Measurements from ENCODE around the gene EVI5L.

Gene EVI5L

GRCh38 chr19:7818806-7819205 lies 11.2 kb upstream of the EVI5L start:
- no peak for DNase-seq

GRCh38 chr19:7819337-7819736 lies 10.7 kb upstream of the EVI5L start:
- no peak for DNase-seq

DNA sequence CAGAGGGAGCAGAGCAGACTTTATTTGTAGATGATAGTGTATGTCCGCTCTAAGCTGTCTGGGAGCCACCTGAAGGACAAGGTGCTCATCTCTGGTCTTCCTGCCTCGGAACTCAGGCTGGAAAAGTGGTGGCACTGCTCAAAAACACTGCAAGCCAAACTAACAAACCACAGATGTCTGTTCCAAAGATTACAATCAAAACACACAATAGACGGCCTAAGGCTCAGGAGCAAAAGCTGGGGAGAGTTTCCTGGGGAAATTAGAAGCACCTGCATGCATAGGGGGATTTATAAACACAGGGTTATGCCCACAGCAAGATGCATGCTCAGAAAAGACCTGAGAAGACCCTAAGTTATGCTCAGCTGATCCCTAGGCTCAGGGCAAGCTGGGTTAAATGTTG lies 9.4 kb upstream of the EVI5L start:
- no peak for DNase-seq

DNA sequence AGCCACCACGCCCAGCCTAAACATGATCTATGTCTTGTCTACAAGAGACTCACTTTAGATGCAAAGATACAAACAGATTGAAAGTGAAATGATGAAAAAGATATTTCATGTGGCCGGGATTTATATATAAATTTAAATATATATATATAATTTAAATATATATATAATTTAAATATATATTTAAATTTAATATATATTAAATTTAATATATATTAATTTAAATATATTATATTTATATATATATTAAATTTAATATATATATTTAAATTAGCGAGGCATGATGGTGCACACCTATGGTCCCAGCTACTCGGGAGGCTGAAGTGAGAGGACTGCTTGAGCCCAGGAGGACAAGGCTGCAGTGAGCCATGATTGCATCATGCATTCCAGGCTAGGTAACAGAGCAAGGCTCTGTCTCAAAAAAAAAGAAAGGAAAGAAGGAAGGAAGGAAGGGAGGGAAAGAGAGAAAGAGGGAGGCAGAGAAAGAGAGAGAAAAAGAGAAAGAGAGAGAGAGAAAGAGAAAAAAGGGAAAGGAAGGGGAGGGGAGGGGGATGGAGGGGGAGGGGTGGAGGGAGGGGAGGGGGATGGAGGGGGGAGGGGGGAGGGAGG lies 7.0 kb upstream of the EVI5L start:
- DNase-seq = no peak

GRCh38 chr19:7823686-7824301 lies 6.2 kb upstream of the EVI5L start:
- DNase-seq = no peak

DNA sequence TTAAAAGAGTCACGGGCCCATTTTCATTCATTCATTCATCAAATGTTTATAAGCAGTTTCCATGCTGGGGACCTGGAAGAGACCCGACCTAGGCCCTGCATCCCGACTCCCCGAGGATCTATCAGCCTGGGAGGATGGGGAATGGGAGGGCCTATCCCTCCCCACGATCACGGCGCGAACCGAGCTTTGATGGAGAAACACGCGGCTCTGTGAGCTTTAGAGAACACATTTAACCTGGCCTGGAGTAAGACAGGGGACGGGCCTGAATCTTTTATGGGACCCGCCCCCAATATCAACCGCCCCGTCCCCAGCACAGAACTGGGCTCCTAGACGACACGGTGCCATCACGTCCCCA lies 875 bp upstream of the EVI5L start:
- no peak for DNase-seq

DNA sequence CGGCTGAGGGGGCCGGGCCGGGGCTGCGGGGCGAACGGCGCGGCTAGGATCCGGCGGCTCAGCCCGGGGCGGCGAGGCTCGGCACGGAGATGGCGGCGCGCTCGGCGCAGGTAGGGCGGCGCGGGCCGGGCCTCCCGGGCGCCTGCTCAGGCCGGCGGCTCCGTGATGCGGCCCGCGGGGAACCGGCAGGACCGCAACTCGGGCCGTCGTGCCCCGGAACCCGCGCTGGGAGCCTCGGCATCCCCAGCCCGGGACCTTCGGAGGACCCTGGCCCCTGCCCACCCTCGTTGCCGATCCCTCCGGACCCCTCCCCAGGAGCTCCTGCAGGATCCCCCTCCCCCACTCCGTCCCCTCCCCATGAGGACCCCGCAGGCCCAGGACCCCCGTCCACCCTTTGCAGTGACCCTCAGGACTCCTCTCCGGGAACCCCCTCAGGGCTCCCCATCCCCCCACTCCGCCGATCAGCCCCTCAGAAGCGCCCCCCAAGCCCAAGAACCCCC lies 304 bp downstream of the EVI5L start:
- DNase-seq = no peak

DNA sequence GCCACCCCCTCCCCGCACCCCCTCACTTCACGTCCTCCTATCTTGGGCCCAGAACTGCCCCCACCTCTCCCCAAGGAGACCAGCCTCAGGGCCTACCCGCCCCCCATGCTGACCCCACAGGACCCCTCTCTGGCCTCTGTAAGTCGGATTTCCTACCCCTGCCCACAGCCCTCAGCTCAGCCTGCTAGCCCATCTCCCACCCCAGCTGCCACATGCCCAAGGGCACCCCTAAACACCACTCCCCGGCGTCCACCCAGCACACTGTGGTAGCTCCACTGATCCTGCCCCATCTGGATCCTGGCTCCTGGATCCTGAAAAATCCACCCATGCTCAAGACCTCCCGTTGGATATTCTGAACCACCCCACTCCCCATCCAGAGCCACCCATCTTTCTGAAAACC lies 805 bp downstream of the EVI5L start:
- DNase-seq = no peak

GRCh38 chr19:7831452-7831851 lies 1.4 kb downstream of the EVI5L start:
- DNase-seq = no peak

- DNase-seq = no peak
Observed at GRCh38 chr19:7832009-7832408, 2.0 kb downstream of the EVI5L start.

- no peak for DNase-seq
Observed at GRCh38 chr19:7832781-7833180, 2.8 kb downstream of the EVI5L start.

- DNase-seq = no peak
Observed at GRCh38 chr19:7833225-7834099, 3.4 kb downstream of the EVI5L start.

DNA sequence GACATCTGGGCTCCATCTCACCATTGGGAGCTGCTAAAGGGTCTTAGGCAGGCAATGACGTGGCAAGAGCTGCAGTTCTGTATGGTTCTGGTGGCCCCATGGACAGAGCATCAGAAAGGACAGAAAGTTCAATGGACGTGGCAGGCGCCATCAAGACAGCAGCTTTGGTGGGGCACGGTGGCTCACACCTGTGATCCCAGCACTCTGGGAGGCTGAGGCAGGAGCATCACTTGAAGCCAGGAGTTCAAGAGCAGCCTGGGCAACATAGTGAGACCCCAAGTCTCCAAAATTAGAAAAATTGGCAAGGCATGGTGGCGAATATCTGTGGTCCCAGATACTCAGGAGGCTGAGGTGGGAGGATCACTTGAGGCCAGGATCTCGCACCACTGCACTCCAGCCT lies 9.5 kb downstream of the EVI5L start:
- DNase-seq = no peak

- no peak for DNase-seq
Observed at GRCh38 chr19:7840629-7841028, 10.6 kb downstream of the EVI5L start.

DNA sequence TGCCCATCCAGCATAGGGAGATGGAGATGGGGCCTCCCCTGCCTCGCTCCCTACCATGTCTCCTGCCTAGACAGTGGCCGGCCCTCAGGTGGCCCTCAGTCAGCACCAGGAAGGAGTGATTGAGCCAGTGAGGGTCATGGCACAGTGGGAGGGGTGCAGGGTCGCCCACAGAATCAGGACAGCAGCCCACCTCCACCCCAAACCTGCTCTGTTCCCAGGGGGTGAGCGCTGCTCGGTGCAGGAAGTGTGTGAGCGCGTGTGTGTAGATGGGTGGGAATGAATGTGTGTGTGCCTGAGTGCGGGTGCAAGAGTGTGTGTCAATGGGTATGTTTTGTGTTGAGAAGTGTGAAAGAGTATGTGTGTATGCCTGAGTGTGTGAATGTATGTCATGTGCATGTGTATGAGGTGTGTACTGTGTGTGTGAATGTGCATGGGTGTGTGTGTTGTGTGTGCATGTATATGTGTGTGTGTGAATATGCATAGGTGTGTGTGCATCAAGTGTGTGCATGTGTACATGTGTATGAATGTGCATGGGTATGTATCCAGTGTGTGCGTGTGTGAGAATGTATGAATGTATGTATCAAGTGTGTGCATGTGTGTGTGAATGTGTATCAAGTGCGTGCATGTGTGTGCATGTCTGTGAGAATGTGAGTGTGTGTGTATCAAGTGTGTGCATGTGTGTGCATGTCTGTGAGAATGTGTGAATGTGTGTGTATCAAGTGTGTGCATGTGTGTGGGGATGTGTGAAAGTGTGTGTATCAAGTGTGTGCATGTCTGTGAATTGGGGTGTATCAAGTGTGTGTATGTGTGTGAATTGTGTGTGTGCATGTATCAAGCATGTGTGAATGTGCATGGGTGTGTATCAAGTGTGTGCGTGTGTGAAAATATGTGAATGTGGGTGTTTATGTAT lies 12.0 kb downstream of the EVI5L start:
- DNase-seq = no peak

DNA sequence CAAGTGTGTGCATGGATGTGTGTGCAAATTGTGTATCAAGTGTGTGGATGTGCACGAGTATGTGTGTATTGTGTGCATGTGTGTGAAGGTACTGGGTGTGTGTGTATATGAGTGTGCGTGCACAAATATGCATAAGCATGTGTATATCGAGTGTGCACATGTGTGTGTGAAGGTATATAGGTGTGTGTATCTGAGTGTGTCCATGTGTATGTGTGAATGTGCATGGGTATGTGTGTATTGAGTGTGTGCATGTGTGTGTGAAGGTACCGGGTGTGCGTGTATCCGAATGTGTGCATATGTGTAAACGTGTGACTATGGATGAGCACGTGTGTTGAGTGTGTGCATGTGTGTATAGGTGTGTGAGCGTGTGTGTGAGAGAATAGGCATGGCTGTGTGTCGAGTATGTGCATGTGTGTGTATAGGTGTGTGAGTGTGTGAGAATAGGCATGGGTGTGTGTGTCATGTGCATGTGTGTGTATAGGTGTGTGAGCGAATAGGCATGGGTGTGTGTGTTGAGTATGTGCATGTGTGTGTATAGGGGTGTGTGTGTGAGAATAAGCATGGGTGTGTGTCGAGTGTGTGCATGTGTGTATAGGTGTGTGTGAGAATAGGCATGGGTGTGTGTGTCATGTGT lies 12.8 kb downstream of the EVI5L start:
- DNase-seq = no peak

GRCh38 chr19:7843521-7843920 lies 13.5 kb downstream of the EVI5L start:
- no peak for DNase-seq

DNA sequence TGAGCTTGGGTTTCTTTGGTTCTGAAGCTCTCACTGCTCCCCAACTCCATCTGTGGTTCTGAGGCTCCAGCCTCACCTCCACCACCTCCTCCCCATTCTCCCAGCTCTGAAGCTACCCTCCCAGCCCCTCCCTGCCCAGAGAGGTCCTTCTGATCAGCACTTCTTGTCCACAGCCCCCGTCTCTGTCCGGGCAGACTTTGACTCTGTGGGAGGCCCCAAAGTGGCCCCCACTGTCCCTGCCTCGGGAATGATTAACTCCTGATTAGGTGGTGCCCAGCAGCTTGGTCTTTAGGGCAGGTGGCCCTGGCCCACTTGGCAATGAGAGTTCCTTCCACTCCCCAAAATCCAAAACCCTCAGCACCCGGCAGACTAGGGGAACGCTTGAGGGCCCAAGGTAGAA lies 14.4 kb downstream of the EVI5L start:
- DNase-seq = no peak

- no peak for DNase-seq
Observed at GRCh38 chr19:7844951-7845350, 14.9 kb downstream of the EVI5L start.

- DNase-seq = no peak
Observed at GRCh38 chr19:7845390-7846154, 15.6 kb downstream of the EVI5L start.

DNA sequence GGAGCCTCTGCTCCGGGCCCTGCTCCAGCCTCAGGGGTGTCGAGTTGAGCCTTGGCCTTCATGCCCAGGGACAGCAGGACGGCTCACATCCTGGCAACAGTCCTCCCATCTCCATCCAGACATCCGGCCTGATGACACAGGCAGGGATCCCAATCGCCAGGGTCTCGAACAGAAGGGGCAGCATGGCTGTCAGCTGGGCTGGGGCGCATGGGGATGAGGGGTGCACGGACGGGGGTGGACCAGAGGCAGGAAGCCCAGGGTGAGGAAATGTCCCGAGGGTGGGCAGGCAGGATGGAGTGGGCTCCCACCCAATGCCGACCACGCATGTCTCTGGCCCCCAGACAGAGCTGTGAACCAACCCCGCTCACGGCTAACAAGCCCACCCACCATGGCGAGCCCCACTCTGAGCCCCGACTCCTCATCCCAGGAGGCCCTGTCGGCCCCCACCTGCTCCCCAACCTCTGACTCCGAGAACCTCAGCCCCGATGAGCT lies 16.2 kb downstream of the EVI5L start:
- no peak for DNase-seq

DNA sequence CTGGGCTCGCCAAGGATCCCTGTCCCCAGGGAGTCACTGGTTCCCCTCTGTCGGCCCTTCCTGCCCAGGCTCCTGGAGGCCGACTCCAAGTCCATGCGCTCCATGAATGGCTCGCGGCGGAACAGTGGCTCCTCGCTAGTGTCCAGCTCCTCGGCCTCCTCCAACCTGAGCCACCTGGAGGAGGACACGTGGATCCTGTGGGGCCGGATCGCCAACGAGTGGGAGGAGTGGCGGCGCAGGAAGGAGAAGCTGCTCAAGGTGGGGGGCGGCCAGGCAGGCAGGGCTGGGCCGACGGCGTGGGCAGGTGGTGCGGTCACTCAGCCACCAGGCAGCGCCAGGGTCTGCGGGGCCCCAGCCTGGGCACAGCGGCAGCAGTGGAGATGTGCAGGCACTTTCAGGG lies 17.6 kb downstream of the EVI5L start:
- no peak for DNase-seq

Measured in GF-D8 (cell line).